A549 (cell line): Measurements from ENCODE around the gene PLXNB2. TPM values are rescaled to one million over a fixed set of nuclear protein-coding genes. Genes with fewer than 3 reads are reported as not detected.

Experiments
- ATAC-seq, 2 experiments: fragments of 200-7000 bp in 1 of 2; fragments of >200 bp in 1 of 2; cut with Nextera tagmentation in 1 of 2; cut with Tn5 transposase in 1 of 2; 3 replicates each; pipeline versions ENCODE4 v1.8.0 to v1.9.1; 2018 to 2020; ENCODE audit warnings: mild to moderate bottlenecking in 1 of 2, moderate library complexity in 1 of 2
- CTCF ChIA-PET: fragments of 300-600 bp; sonication (Branson Sonifier 250); formaldehyde crosslinking; extraction: SDS; loops from one replicate; lab custom pipeline; 2021; ENCODE audit warnings: antibody characterized with exemption, inconsistent platforms; lab: Yijun Ruan, JAX
- POLR2A ChIA-PET: fragments of 350-600 bp; formaldehyde crosslinking; extraction: SDS; loops from one replicate; lab custom pipeline; 2021; ENCODE audit warnings: antibody characterized with exemption, inconsistent platforms; lab: Yijun Ruan, JAX
- DNase-seq, 2 experiments: peaks; one replicate each; pipeline versions ENCODE4 v3.0.0 to v3.0.0-alpha.2; 2011 to 2016; ENCODE audit warnings: low read depth in 1 of 2, low spot score in 1 of 2
- FAIRE-seq: peaks from 2 replicates; lab custom pipeline; 2011; peaks lifted over from hg19 to GRCh38; lab: Jason Lieb, UNC
- H3K27ac ChIP-seq, 2 experiments: fragments of >200 bp; sonication (Bioruptor Twin); formaldehyde crosslinking; 3 replicates each; pipeline ENCODE4 v1.5.1; 2016 to 2017
- H3K4me1 ChIP-seq: fragments of >200 bp; sonication (Bioruptor Twin); formaldehyde crosslinking; 3 replicates; pipeline ENCODE4 v1.6.1; 2016
- H3K4me2 ChIP-seq: fragments of >200 bp; sonication (Bioruptor Twin); formaldehyde crosslinking; 3 replicates; pipeline ENCODE4 v1.6.1; 2016
- H3K4me3 ChIP-seq: fragments of >200 bp; sonication (Bioruptor Twin); formaldehyde crosslinking; 3 replicates; pipeline ENCODE4 v1.5.1; 2016
- H3K9me3 ChIP-seq: fragments of >200 bp; sonication (Bioruptor Twin); formaldehyde crosslinking; 3 replicates; pipeline ENCODE4 v1.6.1; 2016
- BHLHE40 ChIP-seq: IDR thresholded peaks from 2 replicates; pipeline ENCODE4 v1.6.1; 2012; ENCODE audit warnings: low read depth, low read length, inconsistent platforms
- EP300 ChIP-seq, 2 experiments: fragments of >200 bp; sonication (Bioruptor Twin); formaldehyde crosslinking; IDR thresholded peaks; 2 replicates in 1 of 2; 3 replicates in 1 of 2; pipeline ENCODE4 v1.6.1; 2016 to 2017
- FOSL2 ChIP-seq, 2 experiments: fragments of 450-650 bp in 1 of 2; fragments of >200 bp in 1 of 2; sonication (Bioruptor Twin) in 1 of 2; formaldehyde crosslinking; IDR thresholded peaks; 2 replicates each; pipeline versions ENCODE4 v1.5.0 to v1.6.1; 2016 to 2020; ENCODE audit warnings: mild to moderate bottlenecking in 1 of 2, moderate library complexity in 1 of 2
- HDAC2 ChIP-seq: fragments of 200-600 bp; sonication (generic); IDR thresholded peaks from 2 replicates; pipeline ENCODE4 v1.6.1; 2016
- HOXA7 ChIP-seq: fragments of 250-450 bp; sonication (Bioruptor Pico); IDR thresholded peaks from 2 replicates; pipeline ENCODE4 v1.5.0; 2020; ENCODE audit warnings: mild to moderate bottlenecking, moderate library complexity
- HOXB5 ChIP-seq: fragments of 250-450 bp; sonication (Bioruptor Pico); IDR thresholded peaks from 2 replicates; pipeline ENCODE4 v1.5.0; 2020; ENCODE audit warnings: mild to moderate bottlenecking, moderate library complexity
- KDM5A ChIP-seq: fragments of 200-600 bp; sonication (generic); IDR thresholded peaks from 2 replicates; pipeline ENCODE4 v1.6.1; 2016; ENCODE audit warnings: antibody characterized with exemption, mild to moderate bottlenecking
- MAFK ChIP-seq: fragments of 450-650 bp; IDR thresholded peaks from 2 replicates; pipeline ENCODE4 v1.6.1; 2014; ENCODE audit not compliant: partially characterized antibody
- MYC ChIP-seq: IDR thresholded peaks from 2 replicates; pipeline ENCODE4 v1.6.1; 2012; ENCODE audit warnings: mild to moderate bottlenecking, inconsistent platforms, low read length, improper control_type of control experiment, borderline replicate concordance
- PHF8 ChIP-seq: fragments of 200-600 bp; sonication (generic); IDR thresholded peaks from 2 replicates; pipeline ENCODE4 v1.6.1; 2016; ENCODE audit warnings: low read depth, mild to moderate bottlenecking, antibody characterized with exemption, moderate library complexity, borderline replicate concordance
- REST ChIP-seq: fragments of 200-600 bp; sonication (generic); IDR thresholded peaks from 2 replicates; pipeline ENCODE4 v1.6.1; 2016; ENCODE audit warnings: antibody characterized with exemption, mild to moderate bottlenecking, moderate library complexity
- SMC3 ChIP-seq: fragments of >200 bp; sonication (Bioruptor Twin); formaldehyde crosslinking; IDR thresholded peaks from 3 replicates; pipeline ENCODE4 v1.6.1; 2018; ENCODE audit warnings: inconsistent platforms
- SREBF2 ChIP-seq: fragments of 450-650 bp; IDR thresholded peaks from 2 replicates; pipeline ENCODE4 v1.6.1; 2014; ENCODE audit warnings: mild to moderate bottlenecking, moderate library complexity
- TFCP2L1 ChIP-seq: fragments of 250-450 bp; sonication (Bioruptor Pico); IDR thresholded peaks from 2 replicates; pipeline ENCODE4 v1.5.0; 2021; ENCODE audit warnings: mild to moderate bottlenecking
- ZSCAN20 ChIP-seq: fragments of 250-450 bp; sonication (Bioruptor Pico); IDR thresholded peaks from 2 replicates; pipeline ENCODE4 v1.8.0; 2022; ENCODE audit warnings: mild to moderate bottlenecking, moderate library complexity
- WGBS: methylation state at CpG from one replicate; pipeline ENCODE4 v1.1.6; 2017; ENCODE audit errors: missing lambda C conversion rate; 5-methylcytosine and 5-hydroxymethylcytosine counted together
- polyA plus RNA-seq, 4 experiments: library from polyadenylated mRNA; depleted of rRNA in 3 of 4; stranded (reverse); fragments of >200 nt; fragmentation: RNase III in 1 of 4; extraction: RNeasy Plus Mini Kit Qiagen cat#74134 plus additional on column Dnase treatment in 1 of 4; gene quantifications; 2 replicates in 3 of 4; 3 replicates in 1 of 4; pipeline ENCODE4 v1.2.3, GENCODE V29; 2011 to 2017

The PLXNB2 gene
- polyA plus RNA-seq, 2 of the 4 experiments (the other 2 are of a cell fraction), result 24.6 to 64.4 TPM

GRCh38 chr22:50289151-50289941, 18.1 kb downstream of the PLXNB2 start:
- no peak overlapping the region for H3K27ac ChIP-seq
- DNase-seq (no peak), ATAC-seq (no peak), FAIRE-seq (no peak)
- peaks cover 19% of the 10 kb centered on the region for H3K4me1 ChIP-seq
- CTCF ChIA-PET, result interaction anchor here (1.2 to 5.2 kb wide), 2 partner anchors 13 to 37 kb away, joined by 4 to 35 read pairs; no protein-coding TSS in a partner anchor
- no peak overlapping the region for H3K4me3 ChIP-seq
- no peak for TF ChIP-seq TFCP2L1 (CRISPR knock-in tag)
- TF ChIP-seq SMC3, result no peak
- no peak for TF ChIP-seq KDM5A
- no peak for TF ChIP-seq HOXB5 (CRISPR knock-in tag)
- no peak for TF ChIP-seq SREBF2
- no peak for TF ChIP-seq PHF8
- no peak for TF ChIP-seq BHLHE40
- no peak for TF ChIP-seq HOXA7 (CRISPR knock-in tag)
- TF ChIP-seq EP300 (IDR thresholded peaks at IDR 0.05), result no peak
- POLR2A ChIA-PET, result no interaction called here
- no peak overlapping the region for H3K4me2 ChIP-seq
- WGBS, result 100% methylated on average over 25 of the region's 57 CpGs
- H3K9me3 ChIP-seq, result no peaks in the 10 kb centered on the region

- no peak overlapping the region for H3K4me2 ChIP-seq
- DNase-seq, result no peak
- ChIA-PET CTCF (interaction anchor here (0.7 to 1.2 kb wide), 3 partner anchors 16 to 162 kb away, joined by 3 to 4 read pairs (median 3); no protein-coding TSS in a partner anchor), POLR2A (no interaction called here)
- no peak overlapping the region for H3K27ac ChIP-seq
- no peak overlapping the region for H3K4me3 ChIP-seq
- WGBS, result 94% methylated on average over 15 of the region's 31 CpGs
- no peaks in the 10 kb centered on the region for H3K9me3 ChIP-seq
- H3K4me1 ChIP-seq, result peaks cover 12% of the 10 kb centered on the region
- no peak for ATAC-seq
- no peak for FAIRE-seq
- no peak for TF ChIP-seq HDAC2
- TF ChIP-seq MYC, result no peak
- no peak for TF ChIP-seq ZSCAN20 (CRISPR knock-in tag)
These were observed 19.7 kb downstream of the PLXNB2 start for GRCh38 chr22:50287731-50288130.

- no peak for FAIRE-seq
- H3K4me3 ChIP-seq, result no peak overlapping the region
- H3K4me1 ChIP-seq, result peaks cover 17% of the 10 kb centered on the region
- no peak for ATAC-seq
- ChIA-PET CTCF (no interaction called here), POLR2A (no interaction called here)
- no peak for DNase-seq
- 94% methylated on average over 16 of the region's 40 CpGs for WGBS
- no peaks in the 10 kb centered on the region for H3K9me3 ChIP-seq
- H3K27ac ChIP-seq, result no peak overlapping the region
- TF ChIP-seq MAFK, result no peak
- TF ChIP-seq PHF8, result no peak
- no peak for TF ChIP-seq TFCP2L1 (CRISPR knock-in tag)
- no peak for TF ChIP-seq REST
- no peak for TF ChIP-seq FOSL2 (IDR thresholded peaks at IDR 0.05)
- no peak for TF ChIP-seq FOSL2 (CRISPR knock-in tag; IDR thresholded peaks at IDR 0.05)
- no peak overlapping the region for H3K4me2 ChIP-seq
These were observed 20.6 kb downstream of the PLXNB2 start for GRCh38 chr22:50286701-50287318.
